HFFc6 (cell line): Measurements from ENCODE around the gene PTPRC. TPM values are rescaled to one million over a fixed set of nuclear protein-coding genes. Genes with fewer than 3 reads are reported as not detected.

Experiments
- DNase-seq: peaks from one replicate; pipeline ENCODE4 v3.0.0-alpha.2; 2018
- H3K27ac Mint-ChIP-seq: 2 replicates; pipeline ENCODE4 v1.8.0; 2020; ENCODE audit warnings: mild to moderate bottlenecking, mixed read lengths
- H3K27me3 Mint-ChIP-seq: 2 replicates; pipeline ENCODE4 v1.8.0; 2021; ENCODE audit warnings: mild to moderate bottlenecking, moderate library complexity, mixed read lengths; ENCODE audit not compliant: insufficient read depth
- H3K36me3 Mint-ChIP-seq: 2 replicates; pipeline ENCODE4 v1.8.0; 2021; ENCODE audit warnings: low read depth, mixed read lengths
- H3K4me1 Mint-ChIP-seq: 2 replicates; pipeline ENCODE4 v1.8.0; 2020; ENCODE audit warnings: low read depth, mixed read lengths
- H3K4me3 Mint-ChIP-seq: 2 replicates; pipeline ENCODE4 v1.8.0; 2020; ENCODE audit warnings: mild to moderate bottlenecking, moderate library complexity, mixed read lengths
- H3K9me3 Mint-ChIP-seq: 2 replicates; pipeline ENCODE4 v1.8.0; 2020; ENCODE audit warnings: mild to moderate bottlenecking, mixed read lengths
- total RNA-seq, 6 experiments: library from RNA; stranded (reverse); fragmentation: NEBNext Ultra II Directional; extraction: Animal tissue kit (Norgen Biotek cat#: 25700); gene quantifications; 2 replicates in 1 of 6; 3 replicates in 5 of 6; pipeline ENCODE4 v1.2.3, GENCODE V29; 2021
- TF ChIP-seq, protein P1 (sequence below): fragments of 200-600 bp; sonication (generic); IDR thresholded peaks from 2 replicates; pipeline ENCODE4 v1.5.0; 2021; ENCODE audit warnings: antibody characterized with exemption, mild to moderate bottlenecking

The PTPRC gene
- total RNA-seq, 6 experiments from 2014 or later = 0.19 to 0.96 (median 0.79) TPM

DNA sequence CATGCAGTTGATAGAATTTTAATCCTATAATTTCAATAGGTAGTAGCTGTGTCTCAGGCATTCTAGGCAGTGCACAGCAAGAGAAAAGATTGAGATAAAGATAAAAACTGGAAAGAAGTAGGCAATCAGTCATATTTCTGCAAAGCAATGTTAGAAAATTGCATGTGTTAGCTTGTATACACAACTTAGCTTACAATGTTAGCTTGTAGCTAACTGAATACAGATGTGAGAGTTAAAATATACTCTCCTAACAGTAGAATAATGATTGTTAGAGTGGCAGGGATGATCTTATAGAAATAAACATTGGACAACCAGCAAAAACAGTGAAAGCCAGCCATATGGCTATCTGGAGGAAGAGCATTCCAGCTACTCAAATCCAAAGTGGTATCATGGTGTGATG lies 29.0 kb downstream of the PTPRC start:
- TF ChIP-seq, protein P1, sequence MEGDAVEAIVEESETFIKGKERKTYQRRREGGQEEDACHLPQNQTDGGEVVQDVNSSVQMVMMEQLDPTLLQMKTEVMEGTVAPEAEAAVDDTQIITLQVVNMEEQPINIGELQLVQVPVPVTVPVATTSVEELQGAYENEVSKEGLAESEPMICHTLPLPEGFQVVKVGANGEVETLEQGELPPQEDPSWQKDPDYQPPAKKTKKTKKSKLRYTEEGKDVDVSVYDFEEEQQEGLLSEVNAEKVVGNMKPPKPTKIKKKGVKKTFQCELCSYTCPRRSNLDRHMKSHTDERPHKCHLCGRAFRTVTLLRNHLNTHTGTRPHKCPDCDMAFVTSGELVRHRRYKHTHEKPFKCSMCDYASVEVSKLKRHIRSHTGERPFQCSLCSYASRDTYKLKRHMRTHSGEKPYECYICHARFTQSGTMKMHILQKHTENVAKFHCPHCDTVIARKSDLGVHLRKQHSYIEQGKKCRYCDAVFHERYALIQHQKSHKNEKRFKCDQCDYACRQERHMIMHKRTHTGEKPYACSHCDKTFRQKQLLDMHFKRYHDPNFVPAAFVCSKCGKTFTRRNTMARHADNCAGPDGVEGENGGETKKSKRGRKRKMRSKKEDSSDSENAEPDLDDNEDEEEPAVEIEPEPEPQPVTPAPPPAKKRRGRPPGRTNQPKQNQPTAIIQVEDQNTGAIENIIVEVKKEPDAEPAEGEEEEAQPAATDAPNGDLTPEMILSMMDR = no peak
- H3K27me3 Mint-ChIP-seq = peaks cover 2% of the 10 kb centered on the region; the same call in 1 of the 2 replicates
- peaks cover 17% of the 10 kb centered on the region for H3K36me3 Mint-ChIP-seq
- no peaks in the 10 kb centered on the region for H3K9me3 Mint-ChIP-seq
- peaks cover 79% of the 10 kb centered on the region for H3K4me1 Mint-ChIP-seq
- peak; percentile 30 for DNase-seq
- H3K27ac Mint-ChIP-seq = peak overlapping the region; percentile 97
- no peak overlapping the region for H3K4me3 Mint-ChIP-seq

DNA sequence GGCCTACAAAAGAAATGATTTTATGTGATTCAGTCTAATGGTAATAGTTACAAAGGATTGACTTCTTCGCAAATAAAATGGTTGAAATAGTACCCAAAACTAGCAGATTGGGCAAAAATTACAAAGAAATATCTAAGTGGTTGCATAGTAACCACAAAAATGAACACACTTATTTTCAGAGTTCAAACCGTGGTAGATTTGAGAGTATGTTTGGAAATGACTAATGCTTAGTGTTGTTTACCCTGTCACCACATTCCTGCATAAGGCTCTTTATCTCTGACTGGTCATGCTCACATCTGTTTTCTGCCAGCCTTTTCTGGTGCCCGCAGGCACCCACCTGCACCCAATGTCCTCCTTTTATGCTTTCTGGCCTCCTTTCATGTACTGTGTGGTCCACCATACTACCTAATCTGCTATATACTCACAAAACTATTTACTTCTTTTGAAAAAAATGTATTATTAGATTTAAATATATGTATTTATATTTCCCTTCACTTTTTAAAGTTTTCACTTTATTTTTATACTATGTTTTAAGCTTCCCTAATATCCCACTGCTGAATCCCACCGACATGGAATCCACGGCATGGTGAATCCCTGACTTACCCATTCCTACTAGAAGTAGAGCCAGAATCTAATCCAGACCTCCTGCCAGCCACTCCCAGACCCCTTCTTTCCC lies 30.3 kb downstream of the PTPRC start:
- DNase-seq = peak; percentile 97
- H3K27me3 Mint-ChIP-seq = peaks cover 2% of the 10 kb centered on the region; the same call in 1 of the 2 replicates
- peak overlapping the region; percentile 97 for H3K27ac Mint-ChIP-seq
- H3K4me3 Mint-ChIP-seq = peak overlapping the region; percentile 19; the same call in 1 of the 2 replicates
- peaks cover 93% of the 10 kb centered on the region for H3K4me1 Mint-ChIP-seq
- TF ChIP-seq, protein P1 = no peak
- H3K9me3 Mint-ChIP-seq = no peaks in the 10 kb centered on the region
- H3K36me3 Mint-ChIP-seq = peaks cover 17% of the 10 kb centered on the region

DNA sequence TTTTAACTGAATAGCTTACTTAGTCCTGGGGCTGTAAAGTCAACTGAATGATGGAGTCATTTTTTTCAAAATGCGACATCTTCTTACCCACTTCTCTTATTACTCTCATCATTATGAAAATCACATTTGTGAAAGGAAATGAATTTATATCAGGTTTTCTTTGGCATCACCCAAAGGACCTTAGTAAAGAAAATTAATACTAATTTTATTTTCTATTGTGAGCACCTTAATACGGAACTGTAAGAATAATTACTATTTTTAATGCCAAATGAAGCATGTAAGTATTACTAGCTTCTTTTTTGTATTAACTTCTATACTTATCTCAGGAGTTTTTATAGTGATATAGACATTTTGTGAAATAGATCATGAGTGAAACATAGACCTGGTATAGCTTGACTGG lies 30.9 kb downstream of the PTPRC start:
- H3K36me3 Mint-ChIP-seq = peaks cover 13% of the 10 kb centered on the region
- TF ChIP-seq, protein P1 = no peak
- peaks cover 2% of the 10 kb centered on the region; the same call in 1 of the 2 replicates for H3K27me3 Mint-ChIP-seq
- DNase-seq = no peak
- H3K4me3 Mint-ChIP-seq = peak overlapping the region; percentile 19; the same call in 1 of the 2 replicates
- H3K27ac Mint-ChIP-seq = peak overlapping the region; percentile 97
- H3K4me1 Mint-ChIP-seq = peaks cover 91% of the 10 kb centered on the region
- H3K9me3 Mint-ChIP-seq = no peaks in the 10 kb centered on the region

DNA sequence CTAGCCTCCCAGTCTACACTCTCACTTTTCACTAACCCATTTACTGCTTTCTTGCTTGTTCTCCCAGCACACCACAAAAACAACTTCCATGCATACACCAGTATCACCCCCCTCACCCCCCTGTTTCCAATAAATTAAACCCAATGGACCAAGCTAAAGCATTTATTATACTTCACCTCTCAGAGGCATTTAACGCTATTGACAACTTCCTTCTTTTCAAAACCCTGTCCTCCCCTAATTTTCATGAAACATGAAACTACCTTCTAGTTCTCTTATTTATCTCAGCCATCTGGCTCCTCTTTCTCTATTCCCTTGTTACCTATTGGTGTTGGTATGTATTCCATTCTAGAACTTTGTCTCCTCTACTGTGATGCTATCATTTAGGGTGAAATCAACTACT lies 32.3 kb downstream of the PTPRC start:
- TF ChIP-seq, protein P1 = no peak
- peaks cover 16% of the 10 kb centered on the region for H3K36me3 Mint-ChIP-seq
- peaks cover 97% of the 10 kb centered on the region for H3K4me1 Mint-ChIP-seq
- peaks cover 2% of the 10 kb centered on the region; the same call in 1 of the 2 replicates for H3K27me3 Mint-ChIP-seq
- peak overlapping the region; percentile 85 for H3K27ac Mint-ChIP-seq
- no peaks in the 10 kb centered on the region for H3K9me3 Mint-ChIP-seq
- no peak for DNase-seq
- H3K4me3 Mint-ChIP-seq = peak overlapping the region; percentile 18

DNA sequence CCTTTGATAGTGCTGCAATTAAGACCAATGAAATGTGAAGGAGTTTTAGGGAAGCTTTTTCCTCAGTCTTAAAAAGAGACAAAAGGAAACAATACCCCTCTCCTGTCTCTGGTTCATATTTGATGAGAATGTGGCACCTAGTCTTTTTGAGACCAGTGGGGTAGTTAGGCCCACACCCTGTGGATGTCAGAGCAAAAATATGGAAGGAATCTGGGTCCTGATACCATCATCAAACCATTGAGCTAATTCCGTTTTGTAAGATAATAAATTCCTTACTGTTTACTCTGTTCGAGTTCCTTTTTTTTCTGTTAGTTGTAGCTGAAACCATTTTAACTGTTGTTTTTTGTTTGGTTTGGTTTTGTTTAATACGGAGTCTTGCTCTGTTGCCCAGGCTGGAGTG lies 33.3 kb downstream of the PTPRC start:
- Mint-ChIP-seq H3K36me3 (peaks cover 20% of the 10 kb centered on the region), H3K9me3 (no peaks in the 10 kb centered on the region), H3K4me3 (peak overlapping the region; percentile 3; the same call in 1 of the 2 replicates), H3K4me1 (peaks cover 98% of the 10 kb centered on the region), H3K27ac (peak overlapping the region; percentile 85), H3K27me3 (peaks cover 2% of the 10 kb centered on the region; the same call in 1 of the 2 replicates)
- DNase-seq = peak; percentile 90
- TF ChIP-seq, protein P1 = no peak
